Hindlimb muscle (tissue), 1 donor: Measurements from ENCODE around the gene RET. TPM values are rescaled to one million over a fixed set of nuclear protein-coding genes. Genes with fewer than 3 reads are reported as not detected.
A peak's percentile ranks its signal among the peaks of the same experiment; 100 is the strongest.
"Not testable (repeated sequence)": the region's sequence is repeated elsewhere in the genome, so short reads cannot be mapped to it uniquely, and the experiment has no call there.

Experiments used
- DNase-seq: peaks from one replicate; pipeline ENCODE4 v3.0.0-alpha.2; 2013
- polyA plus RNA-seq: library from polyadenylated mRNA; unstranded; fragments of 120-200 nt; gene quantifications from one replicate; pipeline ENCODE4 v1.2.1, GENCODE V29; 2013; ENCODE audit not compliant: insufficient read length

Gene RET
- polyA plus RNA-seq, 1 donor = 4.7 TPM

GRCh38 chr10:43136995-43137716, 60.3 kb downstream of the RET start:
- no peak for DNase-seq

GRCh38 chr10:43137717-43138020, 60.8 kb downstream of the RET start:
- DNase-seq = peak; percentile 83

GRCh38 chr10:43138021-43138756, 61.3 kb downstream of the RET start, which contains the start of gene CSGALNACT2:
TSS of gene CSGALNACT2 (plus strand) at chr10:43138445. CDS start at chr10:43155150, 16,705 bp downstream.
- peak; percentile 93 for DNase-seq

- DNase-seq = peak; percentile 38
These were observed 61.9 kb downstream of the RET start for GRCh38 chr10:43138757-43139241.

DNA sequence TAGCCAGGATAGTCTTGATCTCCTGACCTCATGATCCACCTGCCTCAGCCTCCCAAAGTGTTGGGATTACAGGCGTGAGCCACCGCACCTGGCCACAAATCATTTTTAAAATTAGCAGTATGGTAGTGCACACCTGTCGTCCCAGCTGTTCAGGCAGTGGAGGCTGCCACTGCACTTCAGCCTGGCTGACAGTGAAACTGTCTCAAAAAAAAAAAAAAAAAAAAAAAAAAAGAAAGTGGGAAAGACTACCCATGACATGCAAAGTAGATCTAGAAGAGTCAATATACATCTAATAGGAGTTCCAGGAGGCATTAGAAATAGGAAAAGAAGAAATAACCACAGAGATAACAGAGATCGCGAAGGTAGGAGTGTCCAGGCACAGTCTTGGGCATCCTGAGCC, 64.6 kb downstream of the RET start:
- no peak for DNase-seq

DNA sequence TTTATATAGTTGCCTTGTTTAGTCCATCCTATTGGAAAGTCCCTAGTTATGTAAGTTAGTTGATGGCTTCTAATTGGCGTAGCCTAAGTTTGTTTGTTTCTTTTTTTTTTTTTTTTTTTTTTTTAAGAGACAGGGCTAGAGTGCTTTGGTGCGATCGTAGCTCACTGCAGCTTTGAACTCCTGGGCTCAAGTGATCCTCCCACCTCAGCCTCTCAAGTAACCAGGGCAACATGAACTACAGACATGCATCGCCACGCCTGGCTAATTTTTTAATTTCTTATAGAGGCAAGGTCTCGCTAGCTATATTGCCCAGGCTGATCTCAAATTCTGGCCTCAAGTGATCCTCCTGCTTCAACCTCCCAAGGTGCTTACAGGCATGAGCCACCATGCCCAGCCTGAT, 68.4 kb downstream of the RET start:
- no peak for DNase-seq

DNA sequence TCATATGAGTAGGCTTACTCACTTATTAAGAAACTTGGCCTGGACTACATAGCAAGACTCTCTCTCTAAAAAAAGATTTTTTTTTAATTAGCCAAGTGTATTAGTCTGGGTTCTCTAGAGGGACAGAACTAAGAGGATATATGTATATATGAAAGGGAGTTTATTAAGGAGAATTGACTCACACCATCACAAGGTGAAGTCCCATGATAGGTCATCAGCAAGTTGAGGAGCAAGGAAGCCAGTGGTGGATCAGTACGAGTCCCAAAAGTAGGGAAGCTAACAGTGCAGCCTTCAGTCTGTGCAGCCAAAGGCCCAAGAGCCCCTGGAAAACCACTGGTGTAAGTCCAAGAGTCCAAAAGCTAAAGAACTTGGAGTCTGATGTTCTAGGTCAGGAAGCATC, 69.1 kb downstream of the RET start:
- not testable (repeated sequence) for DNase-seq

DNA sequence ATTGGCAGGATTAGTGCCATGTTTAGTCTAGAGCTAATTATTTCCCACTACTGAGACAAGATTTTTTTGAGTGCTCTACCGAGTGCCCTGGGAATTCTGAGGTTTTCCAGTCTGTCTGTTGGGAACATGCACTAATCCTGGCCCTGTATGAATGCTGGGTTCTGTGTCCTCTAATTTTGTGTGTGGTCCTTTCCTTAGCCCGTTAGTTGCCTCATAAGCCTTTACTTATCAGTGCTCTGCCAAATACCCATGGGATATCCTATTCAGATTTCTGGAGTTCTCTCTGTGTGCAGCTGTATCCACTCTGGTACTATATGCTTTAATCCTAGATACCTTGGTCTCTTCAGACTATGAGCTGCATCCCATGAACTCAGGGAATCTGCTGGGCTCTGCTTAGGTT, 74.5 kb downstream of the RET start:
- DNase-seq = no peak

DNA sequence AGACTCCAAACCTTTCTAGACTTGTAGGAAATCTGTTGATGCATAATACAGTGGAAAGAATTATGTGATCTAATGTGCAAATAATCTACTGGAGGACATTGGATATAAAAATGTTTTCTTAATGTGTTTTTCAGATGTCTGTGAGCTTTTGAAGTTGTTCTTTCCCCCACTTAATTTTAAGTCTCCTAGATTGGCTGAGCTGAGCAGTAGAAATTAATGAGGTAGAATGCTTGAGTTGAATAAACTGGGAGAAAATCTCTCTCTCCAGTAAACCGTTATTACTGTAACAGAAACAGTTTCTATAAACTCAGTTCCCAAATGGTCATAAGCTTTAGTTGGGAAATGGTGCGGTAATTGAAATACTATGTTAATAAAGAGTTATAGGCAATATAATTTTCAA, 77.0 kb downstream of the RET start:
- peak; percentile 35 for DNase-seq

DNA sequence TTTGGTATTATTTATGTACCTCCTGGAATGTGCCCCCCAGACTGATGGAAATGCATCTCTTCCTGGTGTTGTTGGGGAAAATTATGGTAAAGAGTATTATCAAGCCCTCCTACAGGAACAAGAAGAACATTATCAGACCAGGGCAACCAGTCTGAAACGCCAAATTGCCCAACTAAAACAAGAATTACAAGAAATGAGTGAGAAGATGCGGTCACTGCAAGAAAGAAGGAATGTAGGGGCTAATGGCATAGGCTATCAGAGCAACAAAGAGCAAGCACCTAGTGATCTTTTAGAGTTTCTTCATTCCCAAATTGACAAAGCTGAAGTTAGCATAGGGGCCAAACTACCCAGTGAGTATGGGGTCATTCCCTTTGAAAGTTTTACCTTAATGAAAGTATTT, 78.4 kb downstream of the RET start:
- no peak for DNase-seq

- DNase-seq = no peak
These were observed 78.9 kb downstream of the RET start for GRCh38 chr10:43155741-43156140.

- no peak for DNase-seq
These were observed 79.9 kb downstream of the RET start for GRCh38 chr10:43156590-43157341.

GRCh38 chr10:43158636-43159035, 81.8 kb downstream of the RET start:
- DNase-seq = no peak

- no peak for DNase-seq
These were observed 83.4 kb downstream of the RET start for GRCh38 chr10:43160046-43160920.

DNA sequence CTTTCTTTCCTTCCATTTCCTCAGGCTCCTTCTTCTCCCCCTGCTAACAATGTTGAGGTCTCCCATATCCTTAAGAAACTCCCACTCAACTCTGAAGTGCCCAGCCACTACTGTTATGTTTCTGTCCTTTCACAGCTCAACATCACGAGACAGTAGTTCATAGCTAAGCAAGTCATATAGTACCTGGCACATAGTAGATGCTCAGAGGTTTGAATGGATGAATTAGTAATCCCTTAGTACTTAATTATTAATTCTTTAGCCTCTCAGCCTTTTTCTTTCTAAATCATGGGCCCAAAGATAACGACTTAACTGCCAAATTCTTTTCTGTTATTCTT, 84.0 kb downstream of the RET start:
- no peak for DNase-seq

GRCh38 chr10:43162604-43163003, 85.7 kb downstream of the RET start:
- no peak for DNase-seq

DNA sequence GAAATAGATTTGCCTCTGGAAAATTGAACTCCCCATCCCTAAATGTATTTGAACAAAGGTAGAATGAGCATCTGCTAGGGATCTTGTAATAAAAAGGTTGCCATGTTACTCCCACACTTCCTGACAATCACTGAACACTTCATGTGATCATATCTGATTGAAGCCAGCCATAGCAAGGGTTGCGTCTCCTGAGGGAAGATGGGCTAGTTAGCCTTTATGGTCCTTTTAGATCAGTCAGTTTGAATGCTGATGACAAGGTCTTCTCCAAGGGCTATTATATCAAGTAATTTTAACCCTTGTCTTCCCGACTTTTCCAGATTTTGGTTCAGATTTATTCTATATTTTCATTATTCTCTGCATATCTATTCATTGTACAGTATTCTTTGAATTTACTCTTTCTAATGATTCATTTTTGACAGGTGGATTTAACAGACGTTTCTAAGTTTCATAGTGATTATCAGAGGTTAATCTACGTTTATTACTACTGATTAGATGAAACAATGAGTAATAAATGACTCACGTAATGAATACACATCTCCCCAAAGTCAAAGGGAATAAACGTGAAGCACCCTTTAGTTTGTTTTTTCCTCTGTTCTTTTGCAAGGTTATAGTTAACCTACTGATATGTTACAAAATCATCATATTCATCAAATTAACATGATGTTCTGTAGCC, 89.5 kb downstream of the RET start:
- no peak for DNase-seq

DNA sequence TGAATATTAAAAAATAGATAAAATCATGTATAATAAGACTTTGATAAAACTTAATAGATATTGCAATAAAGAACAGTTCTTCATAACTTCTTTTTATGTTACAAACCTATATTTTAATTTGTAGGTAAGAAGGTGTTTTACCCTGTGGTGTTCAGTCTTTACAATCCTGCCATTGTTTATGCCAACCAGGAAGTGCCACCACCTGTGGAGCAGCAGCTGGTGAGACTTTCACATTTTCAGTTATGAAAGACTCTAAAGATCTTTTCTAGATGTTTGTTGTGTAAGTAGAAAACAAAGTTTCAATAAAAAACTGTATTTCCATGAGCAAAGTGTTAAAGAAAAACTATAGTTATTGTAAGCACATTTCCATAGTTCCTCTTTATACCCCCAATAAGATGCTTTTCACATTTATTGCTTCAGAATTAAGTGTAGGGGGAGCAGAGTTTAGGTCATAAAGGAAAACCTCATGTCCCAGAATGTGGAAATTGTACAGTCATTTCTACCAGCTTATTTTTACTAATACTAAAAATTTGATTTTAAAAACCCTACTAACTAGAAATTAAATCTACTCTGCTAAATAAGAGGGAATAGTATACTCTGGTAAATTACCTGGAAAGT, 90.1 kb downstream of the RET start:
- no peak for DNase-seq

GRCh38 chr10:43167498-43167889, 90.6 kb downstream of the RET start:
- DNase-seq = no peak

DNA sequence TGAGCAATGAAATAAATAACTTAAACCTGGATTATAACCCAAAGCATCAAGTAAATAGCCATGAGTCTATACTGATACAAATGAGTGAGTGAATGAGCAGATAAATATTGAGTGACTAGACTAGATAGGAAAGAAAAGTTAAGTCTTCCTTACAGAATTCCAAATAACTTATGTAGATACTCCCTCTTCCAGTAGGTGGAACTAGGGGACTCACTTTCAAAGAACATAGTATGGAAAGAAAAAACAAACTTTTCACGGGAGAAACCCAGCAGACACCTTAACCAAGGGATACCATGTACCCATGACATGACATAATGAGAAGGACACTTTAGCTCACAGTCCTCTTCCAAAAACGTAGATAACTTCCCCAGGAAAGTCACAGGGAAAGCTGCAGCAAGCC, 93.6 kb downstream of the RET start:
- DNase-seq = no peak

- no peak for DNase-seq
These were observed 95.8 kb downstream of the RET start for GRCh38 chr10:43172645-43173044.

- no peak for DNase-seq
These were observed 96.3 kb downstream of the RET start for GRCh38 chr10:43173120-43173519.
